Stimulated activated CD8-positive, alpha-beta memory T cell treated with anti-CD3 and anti-CD28 coated beads, Interleukin-2, amount 100 ng/mL, for 48 hours (primary cell): ENCODE data around the gene LRR1.
"Not testable (repeated sequence)": the region's sequence is repeated elsewhere in the genome, so short reads cannot be mapped to it uniquely, and the experiment has no call there.

Source experiments
- DNase-seq, 2 donors: peaks; one replicate each; pipeline ENCODE4 v3.0.0-alpha.2; 2020; ENCODE audit warnings: low read depth in 2 of 2

The LRR1 gene

DNA sequence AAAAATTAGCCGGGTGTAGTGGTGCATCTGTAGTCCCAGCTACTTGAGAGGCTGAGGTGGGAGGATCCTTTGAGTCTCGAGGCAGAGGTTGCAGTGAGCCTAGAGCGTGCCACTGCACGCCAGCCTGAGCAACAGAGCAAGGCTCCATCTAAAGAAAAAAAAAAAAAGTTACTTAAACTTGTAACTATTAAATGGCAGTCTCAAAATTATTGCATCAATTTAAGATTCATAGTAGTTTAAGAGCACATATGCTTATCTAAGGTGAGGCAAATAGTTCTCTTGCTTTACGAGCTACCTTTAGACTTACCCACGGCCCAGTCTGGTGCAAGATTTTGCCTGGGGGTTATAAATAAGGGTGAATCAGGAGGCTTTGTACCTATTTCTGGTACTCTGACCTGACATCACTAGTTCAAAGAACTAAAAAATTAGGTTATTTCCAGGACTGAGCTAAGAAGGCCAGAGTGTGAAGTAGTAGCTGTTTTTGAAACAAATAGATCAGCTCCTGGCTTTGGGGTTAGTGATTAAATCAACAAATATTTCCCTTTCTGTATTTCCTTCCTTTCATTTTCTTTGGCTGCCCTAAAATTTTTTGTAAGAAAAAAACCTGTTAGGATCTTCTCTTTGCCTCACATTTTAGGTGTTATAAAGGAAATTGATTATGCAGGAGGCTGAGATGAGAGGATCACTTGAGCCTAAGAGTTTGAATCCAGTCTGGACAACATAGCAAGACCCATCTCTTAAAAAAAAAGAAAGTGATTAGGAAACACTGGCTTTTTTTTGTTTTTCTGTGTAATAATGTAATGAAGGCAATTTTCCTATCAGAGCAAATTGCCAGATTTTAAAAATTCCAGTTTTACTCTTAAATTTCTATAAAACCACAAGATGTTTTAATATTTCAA, 25.4 kb downstream of the LRR1 start:
- DNase-seq, result no peak

DNA sequence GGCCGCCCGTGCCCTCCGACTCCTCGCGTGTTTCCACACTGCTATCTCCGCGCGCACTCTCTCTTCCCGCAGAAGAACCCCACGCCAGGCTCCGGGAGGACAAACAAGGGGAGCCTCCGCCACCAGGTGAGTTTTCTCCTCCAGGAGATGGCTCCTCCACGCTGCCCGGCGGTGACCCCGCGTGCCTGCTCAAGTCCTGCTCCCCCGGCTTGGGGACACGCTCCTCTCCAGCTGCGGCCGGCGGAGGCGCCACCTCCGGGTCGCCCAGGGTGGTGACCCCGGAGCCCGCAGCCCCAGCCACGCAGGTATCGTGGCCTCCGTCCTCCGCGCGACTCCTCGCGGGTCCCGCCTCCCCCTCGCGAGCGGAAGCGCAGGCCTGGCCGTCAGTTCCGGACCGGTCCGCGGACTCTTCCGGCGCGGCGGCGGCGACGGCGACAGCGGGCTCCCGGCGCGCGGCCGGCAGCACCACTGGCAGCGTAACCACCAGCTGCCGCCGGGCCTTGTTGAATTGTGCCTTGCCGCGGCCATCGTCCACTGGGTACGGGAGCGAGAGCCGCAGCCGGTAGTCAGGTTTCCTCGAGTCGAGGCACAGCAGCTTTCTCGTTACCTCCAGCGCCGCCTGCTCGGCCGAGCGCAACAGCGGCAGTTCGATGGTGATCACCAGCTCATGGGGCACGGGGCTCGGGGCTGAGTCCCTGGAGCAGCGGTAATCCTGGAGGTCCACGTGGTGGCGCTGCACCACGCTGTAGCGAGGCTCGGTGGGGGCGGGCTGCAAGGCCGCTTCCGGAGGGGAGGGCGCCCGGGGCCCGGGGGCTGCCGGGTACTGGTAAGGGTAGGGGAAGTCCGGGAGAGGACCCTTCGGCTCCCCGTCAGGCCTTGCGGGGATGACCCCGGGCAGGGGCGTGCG, 35.2 kb downstream of the LRR1 start:
- DNase-seq, result peak; percentile 90 to 93

DNA sequence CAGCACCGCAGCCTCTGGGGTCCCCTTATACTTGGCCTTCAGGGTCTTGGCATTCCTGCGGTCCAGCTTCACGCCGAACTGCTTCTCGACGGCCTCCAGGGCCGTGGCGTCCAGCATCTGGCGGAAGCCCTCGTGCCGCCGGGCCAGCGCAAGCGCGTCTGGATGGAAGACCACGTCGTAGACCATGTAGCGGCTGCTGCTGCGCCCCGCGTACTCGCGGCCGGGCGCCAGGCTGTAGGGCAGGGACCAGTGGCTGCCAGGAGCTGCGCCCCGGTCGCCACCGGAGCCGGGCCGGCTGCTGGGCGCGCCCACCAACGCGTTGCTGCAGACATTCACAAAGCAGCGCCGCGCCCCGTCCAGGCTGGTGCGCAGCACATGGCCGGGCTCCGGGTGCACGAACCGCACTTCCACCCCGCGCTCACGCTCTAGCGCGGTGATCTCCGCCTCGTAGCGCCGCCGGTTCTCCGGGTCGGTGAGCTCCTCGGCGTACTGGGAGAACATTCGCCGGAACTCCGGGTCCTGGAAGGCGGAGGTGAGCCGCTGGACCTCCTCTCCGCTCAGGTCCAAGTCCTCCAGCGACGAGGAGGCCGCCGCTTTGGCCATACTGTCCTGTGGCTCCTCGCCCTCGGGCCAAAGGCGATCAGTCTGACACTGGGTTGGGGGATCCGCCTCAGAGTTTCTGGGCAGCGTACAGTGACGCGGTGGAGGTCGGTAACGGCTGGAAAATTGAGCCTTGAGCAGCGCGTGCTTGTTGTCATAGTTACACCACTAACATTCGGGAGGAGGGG, 36.0 kb downstream of the LRR1 start, which contains the start of gene DNAAF2:
Gene DNAAF2, minus strand, starts transcription at position 698 of the 788 bp plus-strand sequence. Its CDS starts 95 bp downstream, at position 603.
- DNase-seq, result peak; percentile 34 to 45

DNA sequence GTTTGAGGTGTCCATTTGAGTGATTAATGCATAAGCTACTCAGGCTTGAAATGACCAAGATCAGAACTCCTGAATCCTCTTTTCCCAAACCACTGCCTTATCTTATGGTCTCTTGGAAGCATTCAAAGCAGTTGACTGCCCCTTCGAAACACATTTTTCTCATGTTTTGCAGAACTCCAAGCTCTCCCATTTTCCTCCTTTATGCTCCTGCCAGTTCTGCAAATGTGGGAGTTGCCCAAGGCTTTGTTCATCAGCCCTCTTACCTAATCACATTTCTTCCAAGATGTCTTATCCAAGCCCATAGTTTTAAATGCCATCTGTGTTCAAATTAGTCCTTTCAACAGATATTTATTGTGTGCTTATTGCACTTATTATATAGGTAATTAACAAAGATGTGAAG, 38.1 kb downstream of the LRR1 start:
- DNase-seq, result no peak

DNA sequence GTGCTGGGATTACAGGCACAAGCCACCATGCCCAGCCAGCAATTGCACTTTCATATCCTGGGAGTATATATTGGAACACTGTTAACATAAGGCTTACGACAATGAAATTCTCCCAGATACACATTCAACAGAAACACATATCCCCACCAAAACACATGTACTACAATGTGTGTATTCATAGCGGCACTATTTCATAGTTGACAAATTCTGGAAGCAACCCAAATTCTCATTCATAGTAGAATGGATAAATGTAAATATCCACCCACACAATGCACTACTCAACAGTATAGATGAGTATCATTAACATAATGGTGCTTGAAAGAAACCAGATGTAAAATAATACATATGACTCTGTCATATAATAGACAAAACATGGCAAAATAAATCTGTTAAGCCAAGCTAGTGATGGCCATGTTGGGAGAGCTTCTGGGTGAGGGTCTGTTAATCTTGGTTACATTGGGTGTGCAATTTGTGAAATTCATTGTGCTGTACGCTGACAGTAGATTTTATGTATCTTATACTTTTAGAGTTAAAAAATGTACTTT, 38.9 kb downstream of the LRR1 start:
- DNase-seq, result no peak

DNA sequence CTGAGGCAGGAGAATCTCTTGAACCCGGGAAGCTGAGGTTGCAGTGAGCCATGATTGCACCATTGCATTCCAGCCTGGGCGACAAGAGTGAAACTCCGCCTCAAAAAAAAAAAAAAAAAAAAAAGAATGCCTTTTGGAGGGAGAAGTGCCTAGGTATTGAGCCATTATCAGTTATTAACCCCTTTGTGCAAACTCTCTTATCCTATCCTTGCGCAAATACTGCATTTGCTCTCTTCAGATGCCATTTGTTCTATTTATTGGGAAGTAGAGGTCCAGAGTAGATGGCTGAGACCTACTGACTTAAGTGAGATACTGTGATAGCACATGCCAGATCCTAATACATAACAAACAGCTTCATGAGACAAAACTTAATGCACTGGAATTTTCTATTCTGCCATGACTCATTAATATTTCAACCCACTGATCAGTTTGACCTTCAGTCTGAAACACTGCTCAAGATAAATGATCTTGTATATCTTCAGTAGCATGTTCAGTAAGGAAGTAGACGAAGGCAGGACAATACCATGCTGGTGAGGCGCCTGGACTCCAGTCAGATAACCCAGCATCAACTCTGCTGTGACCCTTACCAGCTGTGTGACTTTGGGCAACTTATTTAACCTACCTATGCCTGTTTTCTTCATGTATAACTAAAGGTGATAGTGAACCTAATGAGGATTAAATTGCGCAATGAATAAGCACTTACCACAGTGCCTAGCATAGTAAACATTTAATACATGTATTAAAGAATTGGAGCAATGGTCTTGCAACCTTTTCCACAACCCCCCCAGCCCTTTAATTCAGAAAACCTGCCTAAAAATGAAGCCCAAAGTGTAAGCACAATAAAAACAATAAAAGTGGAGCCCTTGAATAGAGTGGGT, 42.0 kb downstream of the LRR1 start:
- DNase-seq, result no peak

DNA sequence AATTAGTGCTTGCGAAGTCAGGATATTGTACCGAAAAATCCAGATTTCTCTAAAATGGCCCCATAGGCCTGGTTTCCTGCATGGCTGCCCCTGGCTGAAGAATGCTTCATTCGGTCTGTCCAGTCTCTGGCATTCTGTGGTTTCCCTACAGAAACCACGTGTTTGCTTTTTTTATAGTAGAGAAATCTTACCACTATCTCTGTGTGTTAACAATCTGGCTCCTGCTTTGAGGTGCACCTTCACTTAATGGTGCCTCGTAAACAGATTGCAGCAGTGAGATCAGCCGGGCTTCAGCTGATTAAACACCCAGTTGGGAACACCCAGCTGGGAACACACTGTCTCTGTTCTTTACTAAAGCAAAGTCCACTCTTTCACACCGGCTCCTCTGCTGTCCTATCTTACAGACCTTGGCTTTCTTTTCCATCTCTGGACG, 43.0 kb downstream of the LRR1 start:
- DNase-seq, result no peak

DNA sequence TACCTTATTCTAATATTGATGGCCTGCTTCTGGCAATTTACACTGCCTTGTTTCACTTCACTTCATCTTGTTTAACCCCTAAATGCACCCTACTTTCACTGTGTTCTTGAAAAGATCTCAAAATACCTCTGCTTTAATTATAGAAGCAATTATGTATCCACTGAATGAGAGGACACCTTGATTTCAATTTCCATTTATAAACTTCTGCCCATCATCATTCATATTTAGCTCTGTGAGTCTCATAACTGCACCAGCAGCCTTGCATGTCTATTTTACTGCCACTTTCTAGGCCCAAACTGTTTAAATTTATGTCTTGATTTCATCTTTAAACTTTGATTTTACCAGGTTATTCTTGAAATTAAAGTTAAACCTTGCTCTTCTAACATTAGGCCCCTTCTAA, 43.4 kb downstream of the LRR1 start:
- DNase-seq, result no peak

DNA sequence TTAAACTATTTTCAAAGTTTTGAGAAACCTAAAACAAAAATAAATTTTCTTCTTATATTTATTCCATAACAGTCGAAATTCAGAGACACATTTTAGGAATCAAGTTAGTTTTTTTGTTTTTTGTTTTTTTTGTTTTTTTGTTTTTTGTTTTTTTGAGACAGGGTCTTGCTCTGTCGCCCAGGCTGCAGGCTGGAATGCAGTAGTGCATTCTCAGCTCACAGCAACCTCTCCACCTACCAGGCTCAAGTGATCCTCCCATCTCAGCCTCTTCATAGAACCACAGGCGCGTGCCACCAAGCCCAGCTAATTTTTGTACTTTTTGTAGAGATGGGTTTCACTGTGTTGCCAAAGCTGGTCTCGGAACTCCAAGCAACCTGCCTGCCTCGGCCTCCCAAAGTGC, 54.8 kb downstream of the LRR1 start:
- no peak for DNase-seq

DNA sequence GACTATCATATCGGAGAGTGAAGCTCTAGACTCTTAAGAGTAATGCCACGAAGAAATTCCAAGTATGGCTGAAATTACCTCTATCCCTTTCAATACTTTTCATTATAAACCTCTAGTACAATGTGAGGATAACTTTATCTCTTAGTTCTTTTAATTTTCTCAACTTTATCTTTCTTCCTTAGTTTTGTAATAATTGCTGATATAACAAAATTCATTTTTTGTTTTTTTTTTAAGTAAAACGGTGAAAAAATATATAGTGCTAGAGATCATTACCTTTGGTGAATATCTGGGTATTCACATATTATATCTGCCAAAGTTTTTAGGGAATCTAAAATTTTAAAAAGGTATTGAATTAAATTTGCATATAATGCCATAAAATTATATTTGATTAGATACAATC, 55.8 kb downstream of the LRR1 start:
- no peak for DNase-seq

DNA sequence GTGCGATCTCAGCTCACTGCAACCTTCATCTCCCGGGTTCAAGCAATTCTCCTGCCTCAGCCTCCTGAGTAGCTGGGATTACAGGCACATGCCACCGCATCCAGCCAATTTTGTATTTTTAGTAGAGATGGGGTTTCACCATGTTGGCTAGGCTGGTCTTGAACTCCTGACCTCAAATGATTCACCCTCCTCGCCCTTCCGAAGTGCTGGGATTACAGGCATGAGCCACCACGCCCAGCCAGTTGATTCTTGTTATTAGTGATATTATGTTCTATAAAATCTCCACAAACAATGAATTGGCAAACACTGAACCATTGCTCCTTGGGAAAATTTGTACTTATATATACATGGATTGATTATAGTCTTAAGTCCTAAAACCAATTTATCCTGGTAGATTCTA, 58.8 kb downstream of the LRR1 start:
- DNase-seq, result not testable (repeated sequence)

DNA sequence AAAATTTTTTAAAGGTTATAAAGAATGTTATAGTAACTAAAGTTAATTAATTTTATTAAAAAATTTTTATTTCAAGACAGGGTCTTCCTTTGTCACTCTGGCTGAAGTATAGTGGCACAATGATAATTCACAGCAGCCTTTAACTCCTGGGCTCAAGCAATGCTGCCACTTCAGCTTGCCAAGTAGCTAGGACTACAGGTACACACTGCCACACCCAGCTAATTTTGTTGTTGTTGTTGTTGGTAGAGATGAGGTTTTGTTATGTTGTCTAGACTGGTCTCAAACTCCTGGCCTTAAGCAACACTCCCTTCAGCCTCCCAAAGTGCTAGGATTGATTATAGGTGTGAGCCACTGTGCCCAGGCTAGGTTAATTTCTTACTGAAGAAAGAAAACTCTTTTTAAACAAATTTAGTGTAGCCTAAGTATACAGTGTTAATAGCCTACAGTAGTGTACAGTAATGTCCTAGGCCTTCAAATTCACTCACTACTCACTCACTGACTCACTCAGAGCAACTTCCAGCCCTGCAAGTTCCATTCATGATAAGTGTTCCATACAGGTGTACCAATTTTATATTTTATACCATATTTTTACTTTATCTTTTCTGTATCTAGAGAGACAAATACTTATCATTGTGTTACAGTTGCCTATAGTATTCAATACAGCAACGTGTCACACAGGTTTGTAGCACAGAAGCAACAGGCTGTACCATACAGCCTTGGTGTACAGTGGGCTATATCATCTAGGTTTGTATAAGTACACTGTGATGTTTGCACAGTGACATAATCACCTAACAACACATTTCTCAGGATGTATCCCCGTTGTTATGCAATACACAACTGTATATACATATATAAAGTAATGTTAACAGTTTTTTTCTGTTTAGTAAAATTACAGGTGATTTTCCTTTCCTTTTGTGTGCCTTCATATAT, 61.1 kb downstream of the LRR1 start:
- no peak for DNase-seq
